GM19452 (cell line): ENCODE data around the gene ZNF786.
"Not testable (repeated sequence)": the region's sequence is repeated elsewhere in the genome, so short reads cannot be mapped to it uniquely, and the experiment has no call there.

ENCODE experiments used
- ATAC-seq: cut with Tn5 transposase; IDR thresholded peaks from one replicate; pipeline ENCODE4 v1.9.1; 2021; ENCODE audit not compliant: unreplicated experiment

The ZNF786 gene

DNA sequence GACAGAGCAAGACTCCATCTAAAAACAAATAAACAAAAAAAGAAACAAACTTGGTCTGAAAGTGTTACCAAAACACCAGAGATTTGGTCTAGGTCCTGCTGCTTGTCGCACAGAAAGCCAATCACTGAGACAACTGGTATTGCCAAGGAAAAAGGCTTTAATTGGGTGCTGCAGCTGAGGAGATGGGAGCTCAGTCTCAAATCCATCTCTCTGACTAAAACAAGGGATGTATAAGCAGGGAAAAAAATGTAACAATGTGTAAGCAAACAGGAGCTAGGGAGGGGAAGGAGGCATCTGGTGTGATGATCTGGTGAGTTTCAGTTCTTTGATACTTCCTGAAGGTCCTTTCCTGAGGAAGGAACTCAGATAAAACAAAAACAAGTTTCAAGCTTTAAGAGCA is 53.8 kb downstream of the ZNF786 start:
- no peak for ATAC-seq

DNA sequence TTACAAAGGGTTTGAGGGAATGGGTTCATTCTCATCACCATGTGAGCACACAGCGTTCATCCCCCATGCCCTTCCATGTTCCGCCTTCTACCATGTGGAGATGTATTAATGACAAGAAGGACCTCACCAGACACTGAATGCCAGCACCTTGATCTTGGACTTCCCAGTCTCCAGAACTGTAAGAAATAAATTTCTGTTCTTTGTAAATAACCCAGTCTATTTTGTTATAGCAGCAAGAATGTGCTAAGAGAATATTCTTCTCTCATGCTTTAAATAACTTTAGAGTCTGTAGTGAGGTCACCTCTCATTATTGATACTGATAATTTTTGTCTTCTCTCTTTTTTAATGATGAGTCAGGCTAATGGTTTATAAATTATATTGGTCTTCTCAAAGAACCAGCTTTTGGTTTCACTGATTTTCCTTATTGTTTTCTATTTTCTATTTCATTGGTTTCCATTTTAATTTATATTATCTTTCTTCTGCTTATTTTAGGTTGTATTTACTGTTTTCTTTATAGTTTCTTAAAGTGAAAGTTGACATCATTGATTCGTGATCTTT is 59.1 kb downstream of the ZNF786 start:
- no peak for ATAC-seq

DNA sequence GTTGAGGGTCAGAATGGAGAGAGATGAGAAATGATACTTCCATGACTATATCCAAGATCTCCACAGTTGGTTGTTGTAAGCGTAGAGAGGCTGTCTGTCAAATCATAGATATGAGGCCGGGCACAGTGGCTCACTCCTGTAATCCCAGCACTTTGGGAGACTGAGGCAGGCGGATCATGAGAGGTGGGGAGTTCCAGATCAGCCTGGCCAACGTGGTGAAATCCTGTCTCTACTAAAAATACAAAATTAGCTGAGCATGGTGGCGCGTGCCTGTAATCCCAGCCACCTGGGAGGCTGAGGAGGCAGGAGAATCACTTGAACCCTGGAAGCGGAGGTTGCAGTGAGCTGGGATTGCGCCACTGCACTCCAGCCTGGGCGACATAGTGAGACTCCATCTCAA is 60.1 kb downstream of the ZNF786 start:
- ATAC-seq: not testable (repeated sequence)

DNA sequence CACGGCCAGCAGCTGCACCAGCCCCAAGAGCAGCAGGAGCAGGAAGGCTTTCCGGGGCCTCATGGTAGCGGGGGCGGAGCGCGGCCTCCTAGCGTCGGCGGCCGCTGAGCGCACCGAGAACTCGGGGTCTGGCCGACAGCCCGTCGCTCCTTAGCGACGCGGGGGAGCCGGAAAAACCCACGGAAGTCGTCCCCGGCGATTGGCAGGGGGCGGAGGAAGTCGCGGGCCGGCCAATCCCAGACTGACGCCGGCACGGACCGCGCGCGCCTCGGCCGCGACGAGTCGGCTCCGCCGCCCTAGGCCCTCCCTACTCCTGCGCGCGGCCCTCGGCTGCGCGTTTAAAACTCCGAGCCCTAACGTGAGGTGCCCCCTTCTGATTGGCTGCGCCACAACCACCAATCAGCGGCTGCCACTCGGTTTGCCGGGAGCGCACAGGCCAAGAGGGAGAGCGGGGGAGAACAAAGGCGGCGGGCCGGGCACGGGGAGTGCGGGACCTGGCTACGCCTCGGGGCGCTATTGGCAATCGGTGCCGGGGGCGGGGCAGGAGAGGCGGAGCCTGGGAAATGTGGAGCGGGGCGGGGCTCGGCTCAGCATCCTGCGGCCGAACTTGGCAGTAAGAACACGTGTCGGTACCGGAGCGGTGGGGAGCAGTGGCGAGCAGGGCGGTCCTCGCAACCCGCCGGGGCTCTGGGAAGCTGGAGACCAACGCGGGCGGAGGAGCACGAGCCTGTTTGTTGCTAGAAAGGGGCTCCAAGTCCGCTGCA is 62.0 kb downstream of the ZNF786 start, which contains the start of gene PDIA4:
Gene PDIA4, minus strand, starts transcription at position 160 of the 764 bp plus-strand sequence. Its CDS starts 97 bp downstream, at position 63.
- ATAC-seq: peak; percentile 93

DNA sequence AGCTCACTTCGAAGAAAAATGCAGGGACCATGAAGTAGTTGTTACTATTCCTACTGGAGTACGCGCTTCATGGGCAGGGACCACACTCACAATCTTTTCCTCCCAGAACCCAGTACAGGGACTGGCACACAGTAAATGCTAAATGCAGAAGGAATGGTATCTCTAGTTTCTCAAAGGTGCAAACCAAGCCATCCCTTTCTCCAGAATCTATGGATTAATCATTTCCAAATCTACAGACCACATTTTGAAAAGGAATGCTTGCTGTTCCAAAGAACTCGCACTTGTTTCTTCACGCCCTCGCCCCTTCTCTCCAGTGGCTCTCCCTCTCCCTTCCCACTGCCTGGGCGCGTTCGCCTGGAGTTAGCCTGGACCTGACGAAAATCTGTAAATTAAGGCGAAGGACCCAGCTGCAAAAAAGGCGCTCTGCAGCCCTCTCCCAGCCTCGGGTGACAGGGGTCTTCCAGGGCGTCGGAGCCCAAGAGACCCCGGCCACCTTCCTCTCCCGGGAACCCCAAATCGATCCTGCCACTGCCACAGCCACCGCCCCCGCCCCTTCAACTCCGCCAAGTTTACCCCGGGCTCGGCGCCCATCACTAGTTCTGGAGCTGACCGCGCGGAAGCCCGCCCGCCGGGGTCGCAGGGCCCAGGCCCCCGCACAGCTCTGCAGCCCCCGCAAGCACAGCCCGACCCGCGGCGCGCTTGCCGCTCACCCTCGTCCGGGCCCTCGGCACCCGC is 62.7 kb downstream of the ZNF786 start:
- no peak for ATAC-seq

DNA sequence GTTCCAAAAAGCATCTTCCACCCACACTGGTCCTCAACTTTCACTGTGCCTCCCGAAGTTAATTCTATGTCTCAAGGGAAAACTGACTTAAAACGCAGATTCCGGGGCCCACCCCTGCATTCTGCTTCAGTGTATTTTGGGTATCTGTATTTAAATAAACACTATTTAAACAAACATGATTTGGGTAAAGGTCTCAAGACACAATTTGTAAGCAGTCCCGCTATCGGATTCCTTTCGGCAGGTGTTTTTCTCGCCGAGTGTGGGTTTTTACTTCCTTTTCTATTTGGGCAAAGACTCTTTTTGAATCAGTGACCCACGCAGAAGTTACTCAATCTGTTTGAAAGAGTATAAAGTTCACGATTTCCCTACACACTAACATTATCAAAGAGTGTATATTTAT is 63.5 kb downstream of the ZNF786 start:
- no peak for ATAC-seq

DNA sequence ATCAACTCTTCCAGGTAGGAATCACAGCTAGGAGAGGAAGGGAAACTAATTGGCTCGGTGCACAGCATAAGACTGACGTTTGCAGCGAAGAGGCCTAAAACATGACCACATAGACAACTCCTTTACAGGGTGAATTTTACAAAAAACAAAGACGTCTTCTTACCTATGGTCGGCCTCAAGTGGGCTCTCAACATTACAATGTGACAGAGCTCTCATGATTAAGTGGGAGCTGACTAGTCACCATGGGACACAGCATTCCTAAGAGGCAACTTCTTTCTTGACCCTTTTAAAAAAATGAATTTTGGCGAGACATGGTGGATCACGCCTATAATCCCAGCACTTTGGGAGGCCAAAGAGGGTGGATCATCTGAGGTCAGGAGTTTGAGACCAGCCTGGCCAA is 66.9 kb downstream of the ZNF786 start:
- ATAC-seq: no peak

DNA sequence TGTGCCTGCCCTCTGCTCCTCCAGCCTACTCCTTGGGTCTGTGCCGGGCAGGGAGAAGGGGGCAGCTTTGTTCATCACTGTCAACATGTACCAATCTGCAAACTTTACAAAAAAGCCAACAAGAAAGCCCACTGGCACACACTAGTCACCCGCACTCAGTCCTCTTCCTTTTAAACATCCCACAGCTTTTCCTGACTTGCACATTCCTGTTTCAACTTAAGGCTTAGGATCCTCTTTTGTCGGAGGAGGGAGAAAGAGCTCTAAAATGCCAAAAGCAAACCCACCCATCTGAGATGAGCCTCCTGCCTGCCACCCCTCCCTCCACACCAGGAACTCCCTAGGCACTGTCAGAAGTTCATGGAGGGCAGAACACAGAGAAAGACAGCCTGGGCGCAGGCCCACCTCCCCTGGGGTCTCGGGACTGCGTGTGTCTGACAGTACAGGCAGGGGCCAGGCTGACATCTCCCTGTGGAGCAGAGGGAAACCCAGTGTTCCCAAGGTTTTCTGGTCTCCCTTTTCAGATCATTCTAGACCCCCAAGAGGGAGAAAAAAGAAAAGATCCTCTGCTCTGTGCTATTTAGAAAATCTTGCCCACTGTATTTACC is 67.7 kb downstream of the ZNF786 start:
- ATAC-seq: no peak

DNA sequence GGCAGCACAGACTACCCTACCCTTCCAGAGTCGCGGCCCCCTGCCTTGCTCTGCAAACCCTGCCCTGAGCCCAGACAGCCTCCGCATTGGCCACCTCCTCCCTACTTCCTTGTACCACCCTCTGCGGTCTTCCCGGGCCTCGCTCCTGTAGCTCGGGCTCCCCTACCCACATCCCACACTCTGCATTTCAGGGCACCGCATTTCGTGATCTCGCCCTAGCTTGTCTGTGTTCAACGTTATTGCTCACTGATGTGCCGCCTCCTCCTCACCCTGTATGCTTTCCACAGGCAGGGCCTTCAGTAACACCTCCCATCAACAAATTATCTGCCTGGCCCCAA is 68.8 kb downstream of the ZNF786 start:
- ATAC-seq: no peak

DNA sequence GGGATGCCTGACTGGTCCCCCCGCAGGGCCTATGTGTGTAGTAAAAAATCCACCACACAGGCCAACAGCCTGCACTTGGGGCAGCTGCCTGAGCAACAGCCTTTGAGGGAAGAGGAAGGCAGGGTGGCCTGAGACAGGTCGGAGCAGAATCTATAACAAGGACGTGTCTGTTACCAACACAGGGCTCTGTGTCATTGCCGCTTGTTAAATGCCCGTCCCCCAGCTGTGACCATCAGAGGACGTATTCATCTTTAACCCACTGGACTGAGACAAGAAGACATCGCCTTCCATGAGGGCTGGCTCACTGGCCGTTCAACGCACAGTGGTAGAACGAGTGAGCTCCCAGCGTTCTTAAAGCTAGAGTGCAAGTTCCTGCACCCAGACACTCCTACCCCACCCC is 70.0 kb downstream of the ZNF786 start:
- no peak for ATAC-seq
